Measurements from ENCODE around the gene LMX1B.

GRCh38 chr9:126677188-126678084, 63.7 kb downstream of the LMX1B start:
- TF ChIP-seq CTCF (conservative IDR thresholded peaks at IDR 0.05; ENCODE audit: low read depth, low read length), result no peak
- TF ChIP-seq EZH2 (IDR thresholded peaks at IDR 0.05; ENCODE audit: borderline replicate concordance, low read depth, low read length, poor library complexity, severe bottlenecking), result no peak
